SK-N-SH (cell line): ENCODE results near the gene RIT1.

ENCODE experiments used
- EP300 ChIP-seq, 2 experiments: IDR thresholded peaks; 2 replicates each; pipeline versions ENCODE4 v1.4.0 to v1.6.1; 2012; ENCODE audit warnings: borderline replicate concordance in 1 of 2, low read depth in 1 of 2, low read length in 1 of 2
- EZH2phosphoT487 ChIP-seq: fragments of 200-600 bp; sonication (generic); IDR thresholded peaks from 2 replicates; pipeline ENCODE4 v1.6.1; 2017; ENCODE audit warnings: low read depth, mixed run types, mild to moderate bottlenecking, antibody characterized with exemption, moderate library complexity, borderline replicate concordance
- JUND ChIP-seq: IDR thresholded peaks from 2 replicates; pipeline ENCODE4 v1.4.0; 2012
- NFIC ChIP-seq: IDR thresholded peaks from 2 replicates; pipeline ENCODE4 v1.4.0; 2012; ENCODE audit warnings: borderline replicate concordance
- POLR2AphosphoS5 ChIP-seq: IDR thresholded peaks from 2 replicates; pipeline ENCODE4 v1.6.1; 2012; ENCODE audit warnings: low read depth, low read length
- RFX5 ChIP-seq: IDR thresholded peaks from 2 replicates; pipeline ENCODE4 v1.6.1; 2012; ENCODE audit warnings: mild to moderate bottlenecking, improper control_type of control experiment, low read length
- SIN3A ChIP-seq: IDR thresholded peaks from 2 replicates; pipeline ENCODE4 v1.6.1; 2012; ENCODE audit warnings: low read depth, mild to moderate bottlenecking, low read length, moderate library complexity, borderline replicate concordance
- SMC3 ChIP-seq: IDR thresholded peaks from 2 replicates; pipeline ENCODE4 v1.6.1; 2012; ENCODE audit warnings: low read depth, low read length, improper control_type of control experiment
- YY1 ChIP-seq: IDR thresholded peaks from 2 replicates; pipeline ENCODE4 v1.4.0; 2012; ENCODE audit warnings: low read depth, mild to moderate bottlenecking
- TF ChIP-seq, protein P1 (sequence below): IDR thresholded peaks from 2 replicates; pipeline ENCODE4 v1.6.1; 2012; ENCODE audit warnings: mild to moderate bottlenecking, low read depth, low read length, moderate library complexity
- TF ChIP-seq, protein P2 (sequence below): fragments of 200-600 bp; sonication (generic); IDR thresholded peaks from 2 replicates; pipeline ENCODE4 v1.6.1; 2017; ENCODE audit warnings: antibody characterized with exemption, mild to moderate bottlenecking, moderate library complexity
- TF ChIP-seq, protein P3 (sequence below): fragments of 150-350 bp; IDR thresholded peaks from 2 replicates; pipeline ENCODE4 v1.6.1; 2016; ENCODE audit warnings: mild to moderate bottlenecking, low read depth, low read length
- TF ChIP-seq, protein P4 (sequence below): IDR thresholded peaks from 2 replicates; pipeline ENCODE4; 2012

DNA sequence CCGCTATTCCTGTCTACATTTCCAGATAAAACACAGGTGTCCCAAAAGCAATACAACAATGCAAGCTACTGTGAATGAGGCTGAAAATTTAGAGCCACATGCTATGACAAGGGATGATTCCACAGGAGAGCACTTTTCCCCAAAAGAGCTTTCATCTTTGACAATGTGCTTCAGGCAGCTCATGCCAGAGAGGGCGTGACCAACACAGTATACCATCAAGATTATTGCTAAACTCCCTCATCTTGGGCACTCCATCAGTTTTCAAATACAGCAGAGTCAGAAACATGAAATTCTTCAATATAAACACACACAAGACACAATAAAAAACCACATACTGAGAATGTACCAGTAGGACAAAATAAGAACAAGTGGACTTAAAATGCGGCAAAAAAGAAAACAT is 60.8 kb downstream of the RIT1 start:
- TF ChIP-seq, protein P1, sequence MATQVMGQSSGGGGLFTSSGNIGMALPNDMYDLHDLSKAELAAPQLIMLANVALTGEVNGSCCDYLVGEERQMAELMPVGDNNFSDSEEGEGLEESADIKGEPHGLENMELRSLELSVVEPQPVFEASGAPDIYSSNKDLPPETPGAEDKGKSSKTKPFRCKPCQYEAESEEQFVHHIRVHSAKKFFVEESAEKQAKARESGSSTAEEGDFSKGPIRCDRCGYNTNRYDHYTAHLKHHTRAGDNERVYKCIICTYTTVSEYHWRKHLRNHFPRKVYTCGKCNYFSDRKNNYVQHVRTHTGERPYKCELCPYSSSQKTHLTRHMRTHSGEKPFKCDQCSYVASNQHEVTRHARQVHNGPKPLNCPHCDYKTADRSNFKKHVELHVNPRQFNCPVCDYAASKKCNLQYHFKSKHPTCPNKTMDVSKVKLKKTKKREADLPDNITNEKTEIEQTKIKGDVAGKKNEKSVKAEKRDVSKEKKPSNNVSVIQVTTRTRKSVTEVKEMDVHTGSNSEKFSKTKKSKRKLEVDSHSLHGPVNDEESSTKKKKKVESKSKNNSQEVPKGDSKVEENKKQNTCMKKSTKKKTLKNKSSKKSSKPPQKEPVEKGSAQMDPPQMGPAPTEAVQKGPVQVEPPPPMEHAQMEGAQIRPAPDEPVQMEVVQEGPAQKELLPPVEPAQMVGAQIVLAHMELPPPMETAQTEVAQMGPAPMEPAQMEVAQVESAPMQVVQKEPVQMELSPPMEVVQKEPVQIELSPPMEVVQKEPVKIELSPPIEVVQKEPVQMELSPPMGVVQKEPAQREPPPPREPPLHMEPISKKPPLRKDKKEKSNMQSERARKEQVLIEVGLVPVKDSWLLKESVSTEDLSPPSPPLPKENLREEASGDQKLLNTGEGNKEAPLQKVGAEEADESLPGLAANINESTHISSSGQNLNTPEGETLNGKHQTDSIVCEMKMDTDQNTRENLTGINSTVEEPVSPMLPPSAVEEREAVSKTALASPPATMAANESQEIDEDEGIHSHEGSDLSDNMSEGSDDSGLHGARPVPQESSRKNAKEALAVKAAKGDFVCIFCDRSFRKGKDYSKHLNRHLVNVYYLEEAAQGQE = no peak
- TF ChIP-seq NFIC = no peak
- no peak for TF ChIP-seq POLR2AphosphoS5
- TF ChIP-seq, protein P2, sequence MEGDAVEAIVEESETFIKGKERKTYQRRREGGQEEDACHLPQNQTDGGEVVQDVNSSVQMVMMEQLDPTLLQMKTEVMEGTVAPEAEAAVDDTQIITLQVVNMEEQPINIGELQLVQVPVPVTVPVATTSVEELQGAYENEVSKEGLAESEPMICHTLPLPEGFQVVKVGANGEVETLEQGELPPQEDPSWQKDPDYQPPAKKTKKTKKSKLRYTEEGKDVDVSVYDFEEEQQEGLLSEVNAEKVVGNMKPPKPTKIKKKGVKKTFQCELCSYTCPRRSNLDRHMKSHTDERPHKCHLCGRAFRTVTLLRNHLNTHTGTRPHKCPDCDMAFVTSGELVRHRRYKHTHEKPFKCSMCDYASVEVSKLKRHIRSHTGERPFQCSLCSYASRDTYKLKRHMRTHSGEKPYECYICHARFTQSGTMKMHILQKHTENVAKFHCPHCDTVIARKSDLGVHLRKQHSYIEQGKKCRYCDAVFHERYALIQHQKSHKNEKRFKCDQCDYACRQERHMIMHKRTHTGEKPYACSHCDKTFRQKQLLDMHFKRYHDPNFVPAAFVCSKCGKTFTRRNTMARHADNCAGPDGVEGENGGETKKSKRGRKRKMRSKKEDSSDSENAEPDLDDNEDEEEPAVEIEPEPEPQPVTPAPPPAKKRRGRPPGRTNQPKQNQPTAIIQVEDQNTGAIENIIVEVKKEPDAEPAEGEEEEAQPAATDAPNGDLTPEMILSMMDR = no peak
- TF ChIP-seq SIN3A = no peak
- TF ChIP-seq YY1 = no peak
- TF ChIP-seq SMC3 = no peak
- TF ChIP-seq JUND = no peak
- TF ChIP-seq EZH2phosphoT487 = no peak
- TF ChIP-seq, protein P3, sequence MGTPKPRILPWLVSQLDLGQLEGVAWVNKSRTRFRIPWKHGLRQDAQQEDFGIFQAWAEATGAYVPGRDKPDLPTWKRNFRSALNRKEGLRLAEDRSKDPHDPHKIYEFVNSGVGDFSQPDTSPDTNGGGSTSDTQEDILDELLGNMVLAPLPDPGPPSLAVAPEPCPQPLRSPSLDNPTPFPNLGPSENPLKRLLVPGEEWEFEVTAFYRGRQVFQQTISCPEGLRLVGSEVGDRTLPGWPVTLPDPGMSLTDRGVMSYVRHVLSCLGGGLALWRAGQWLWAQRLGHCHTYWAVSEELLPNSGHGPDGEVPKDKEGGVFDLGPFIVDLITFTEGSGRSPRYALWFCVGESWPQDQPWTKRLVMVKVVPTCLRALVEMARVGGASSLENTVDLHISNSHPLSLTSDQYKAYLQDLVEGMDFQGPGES = no peak
- TF ChIP-seq RFX5 = no peak
- TF ChIP-seq, protein P4, sequence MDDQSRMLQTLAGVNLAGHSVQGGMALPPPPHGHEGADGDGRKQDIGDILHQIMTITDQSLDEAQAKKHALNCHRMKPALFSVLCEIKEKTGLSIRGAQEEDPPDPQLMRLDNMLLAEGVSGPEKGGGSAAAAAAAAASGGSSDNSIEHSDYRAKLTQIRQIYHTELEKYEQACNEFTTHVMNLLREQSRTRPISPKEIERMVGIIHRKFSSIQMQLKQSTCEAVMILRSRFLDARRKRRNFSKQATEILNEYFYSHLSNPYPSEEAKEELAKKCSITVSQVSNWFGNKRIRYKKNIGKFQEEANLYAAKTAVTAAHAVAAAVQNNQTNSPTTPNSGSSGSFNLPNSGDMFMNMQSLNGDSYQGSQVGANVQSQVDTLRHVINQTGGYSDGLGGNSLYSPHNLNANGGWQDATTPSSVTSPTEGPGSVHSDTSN = no peak
- TF ChIP-seq EP300 (IDR thresholded peaks at IDR 0.05; ENCODE audit: borderline replicate concordance in 1 of 2, low read depth in 1 of 2, low read length in 1 of 2) = no peak
